ENCODE measurements around the gene XIAP. TPM values are rescaled to one million over a fixed set of nuclear protein-coding genes. Genes with fewer than 3 reads are reported as not detected.
"Not testable (repeated sequence)": the region's sequence is repeated elsewhere in the genome, so short reads cannot be mapped to it uniquely, and the experiment has no call there.

Gene XIAP
- total RNA-seq, 1 donor from 2014 or later: 24.9 TPM

DNA sequence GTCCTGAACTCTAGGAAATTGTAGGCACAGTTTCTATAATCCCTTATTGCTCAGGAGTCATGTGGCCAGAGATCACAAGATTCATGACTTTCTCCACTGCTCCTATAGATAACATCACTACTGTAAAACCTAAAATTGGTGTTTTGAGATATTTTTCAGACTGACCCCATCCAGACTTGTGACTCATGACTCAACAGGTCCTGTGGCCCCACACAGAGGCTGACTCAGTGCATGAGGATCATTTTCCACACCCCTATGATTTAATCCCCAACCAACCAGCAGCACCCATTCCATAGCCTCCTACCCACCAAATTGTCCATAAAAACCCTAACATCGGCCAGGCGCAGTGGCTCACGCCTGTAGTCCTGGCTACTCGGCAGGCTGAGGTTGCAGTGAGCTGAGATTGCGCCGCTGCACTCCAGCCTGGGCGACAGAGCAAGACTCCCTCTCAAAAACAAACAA lies 13.2 kb upstream of the XIAP start:
- Histone ChIP-seq H3K36me3 (no peaks in the 10 kb centered on the region), H3K9me3 (replicated peaks) (no peaks in the 10 kb centered on the region), H3K4me3 (no peak overlapping the region), H3K27ac (replicated peaks) (no peak overlapping the region), H3K27me3 (ENCODE audit: low read depth) (no peaks in the 10 kb centered on the region), H3K4me1 (no peaks in the 10 kb centered on the region)
- TF ChIP-seq, protein P1, sequence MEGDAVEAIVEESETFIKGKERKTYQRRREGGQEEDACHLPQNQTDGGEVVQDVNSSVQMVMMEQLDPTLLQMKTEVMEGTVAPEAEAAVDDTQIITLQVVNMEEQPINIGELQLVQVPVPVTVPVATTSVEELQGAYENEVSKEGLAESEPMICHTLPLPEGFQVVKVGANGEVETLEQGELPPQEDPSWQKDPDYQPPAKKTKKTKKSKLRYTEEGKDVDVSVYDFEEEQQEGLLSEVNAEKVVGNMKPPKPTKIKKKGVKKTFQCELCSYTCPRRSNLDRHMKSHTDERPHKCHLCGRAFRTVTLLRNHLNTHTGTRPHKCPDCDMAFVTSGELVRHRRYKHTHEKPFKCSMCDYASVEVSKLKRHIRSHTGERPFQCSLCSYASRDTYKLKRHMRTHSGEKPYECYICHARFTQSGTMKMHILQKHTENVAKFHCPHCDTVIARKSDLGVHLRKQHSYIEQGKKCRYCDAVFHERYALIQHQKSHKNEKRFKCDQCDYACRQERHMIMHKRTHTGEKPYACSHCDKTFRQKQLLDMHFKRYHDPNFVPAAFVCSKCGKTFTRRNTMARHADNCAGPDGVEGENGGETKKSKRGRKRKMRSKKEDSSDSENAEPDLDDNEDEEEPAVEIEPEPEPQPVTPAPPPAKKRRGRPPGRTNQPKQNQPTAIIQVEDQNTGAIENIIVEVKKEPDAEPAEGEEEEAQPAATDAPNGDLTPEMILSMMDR (IDR thresholded peaks at IDR 0.05; ENCODE audit: borderline replicate concordance): no peak
- intact Hi-C loops (cut with micrococcal nuclease): no loop called here
- no peak for DNase-seq

DNA sequence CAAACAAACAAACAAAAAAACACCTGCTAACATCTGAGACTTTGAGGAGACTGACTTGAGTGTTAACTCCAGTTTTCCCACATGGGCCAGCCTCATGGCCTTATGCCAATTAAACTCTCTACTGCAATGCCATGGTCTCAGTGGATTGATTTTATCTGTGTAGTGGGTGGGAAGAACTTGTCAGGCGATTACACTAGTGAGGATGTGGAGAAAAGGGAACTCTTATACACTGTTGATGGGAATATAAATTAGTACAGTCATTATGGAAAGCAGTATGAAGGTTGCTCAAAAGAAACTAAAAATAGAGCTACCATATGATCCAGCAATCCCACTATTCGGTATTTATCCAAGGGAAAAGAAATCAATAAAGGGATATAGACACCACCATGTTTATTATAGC lies 12.8 kb upstream of the XIAP start:
- no peaks in the 10 kb centered on the region for H3K27me3 ChIP-seq (ENCODE audit: low read depth)
- no peak overlapping the region for H3K4me3 ChIP-seq
- no peaks in the 10 kb centered on the region for H3K4me1 ChIP-seq
- intact Hi-C loops (cut with micrococcal nuclease): no loop called here
- TF ChIP-seq, protein P1 (IDR thresholded peaks at IDR 0.05; ENCODE audit: borderline replicate concordance): no peak
- no peak for DNase-seq
- H3K27ac ChIP-seq (replicated peaks): no peak overlapping the region
- no peaks in the 10 kb centered on the region for H3K9me3 ChIP-seq (replicated peaks)
- H3K36me3 ChIP-seq: no peaks in the 10 kb centered on the region

DNA sequence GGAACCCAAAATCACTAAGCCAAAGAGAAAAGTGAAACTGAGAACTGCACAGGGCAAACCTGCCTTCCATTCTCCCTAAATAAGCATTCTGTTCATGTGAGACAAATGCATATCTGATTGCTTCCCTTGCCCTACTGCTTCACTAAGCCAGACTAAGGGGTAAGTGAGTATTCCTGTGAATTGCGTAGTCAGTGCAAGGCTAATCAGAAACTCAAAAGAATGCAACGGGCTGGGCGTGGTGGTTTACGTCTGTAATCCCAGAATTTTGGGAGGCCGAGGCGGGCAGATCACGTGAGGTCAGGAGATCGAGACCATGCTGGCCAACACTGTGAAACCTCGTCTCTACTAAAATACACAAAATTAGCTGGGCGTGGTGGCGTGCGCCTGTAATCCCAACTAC lies 10.8 kb upstream of the XIAP start:
- no peaks in the 10 kb centered on the region for H3K36me3 ChIP-seq
- no peak for DNase-seq
- no peaks in the 10 kb centered on the region for H3K4me1 ChIP-seq
- no peaks in the 10 kb centered on the region for H3K27me3 ChIP-seq (ENCODE audit: low read depth)
- H3K9me3 ChIP-seq (replicated peaks): no peaks in the 10 kb centered on the region
- no peak overlapping the region for H3K27ac ChIP-seq (replicated peaks)
- intact Hi-C loops (cut with micrococcal nuclease): no loop called here
- TF ChIP-seq, protein P1 (IDR thresholded peaks at IDR 0.05; ENCODE audit: borderline replicate concordance): no peak
- H3K4me3 ChIP-seq: no peak overlapping the region

DNA sequence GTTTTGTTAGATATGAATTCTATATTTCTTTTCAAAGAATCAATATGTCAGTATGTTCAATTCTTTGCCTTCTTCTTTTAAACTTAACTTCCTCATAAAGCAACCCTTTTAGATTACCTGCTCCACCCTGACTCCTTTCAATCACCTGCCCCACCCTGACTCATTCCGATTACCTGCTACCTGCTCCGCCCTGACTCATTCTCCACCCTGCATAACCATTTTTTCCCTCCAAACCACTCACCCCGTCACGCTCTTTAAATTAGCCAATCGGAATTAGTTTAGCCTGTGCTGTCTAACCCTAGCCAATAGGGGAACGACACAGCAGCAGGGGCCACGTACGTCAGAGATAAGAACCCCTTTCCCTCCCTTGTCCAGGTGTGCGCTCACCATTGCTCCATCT lies 9.9 kb upstream of the XIAP start:
- H3K4me3 ChIP-seq; H3K36me3 ChIP-seq; DNase-seq; H3K27ac ChIP-seq (replicated peaks); H3K4me1 ChIP-seq; H3K27me3 ChIP-seq (ENCODE audit: low read depth); H3K9me3 ChIP-seq (replicated peaks); intact Hi-C loops (cut with micrococcal nuclease): not testable (repeated sequence)

DNA sequence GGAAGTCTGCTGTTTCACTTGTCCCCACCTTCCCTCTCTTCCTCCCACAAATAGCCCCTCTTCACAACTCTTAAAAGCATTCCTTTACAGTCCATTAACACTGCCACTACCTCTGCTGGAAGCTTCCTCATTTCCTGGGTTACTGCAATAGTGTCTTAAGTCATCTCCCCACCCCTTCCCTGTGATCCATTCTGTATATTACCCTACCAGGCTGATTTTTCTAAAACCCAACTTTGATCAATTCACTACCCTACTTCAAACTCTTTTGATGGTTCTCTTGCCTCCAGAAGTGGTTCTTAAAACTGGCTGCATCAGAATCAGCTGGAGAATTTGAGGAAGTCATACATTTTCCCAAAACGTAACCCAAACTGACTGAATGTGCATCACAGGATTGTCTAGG lies 8.8 kb upstream of the XIAP start:
- intact Hi-C loops (cut with micrococcal nuclease): no loop called here
- DNase-seq: no peak
- Histone ChIP-seq H3K9me3 (replicated peaks) (no peaks in the 10 kb centered on the region), H3K27me3 (ENCODE audit: low read depth) (no peaks in the 10 kb centered on the region), H3K4me1 (no peaks in the 10 kb centered on the region), H3K4me3 (no peak overlapping the region), H3K36me3 (no peaks in the 10 kb centered on the region), H3K27ac (replicated peaks) (no peak overlapping the region)
- TF ChIP-seq, protein P1 (IDR thresholded peaks at IDR 0.05; ENCODE audit: borderline replicate concordance): no peak

DNA sequence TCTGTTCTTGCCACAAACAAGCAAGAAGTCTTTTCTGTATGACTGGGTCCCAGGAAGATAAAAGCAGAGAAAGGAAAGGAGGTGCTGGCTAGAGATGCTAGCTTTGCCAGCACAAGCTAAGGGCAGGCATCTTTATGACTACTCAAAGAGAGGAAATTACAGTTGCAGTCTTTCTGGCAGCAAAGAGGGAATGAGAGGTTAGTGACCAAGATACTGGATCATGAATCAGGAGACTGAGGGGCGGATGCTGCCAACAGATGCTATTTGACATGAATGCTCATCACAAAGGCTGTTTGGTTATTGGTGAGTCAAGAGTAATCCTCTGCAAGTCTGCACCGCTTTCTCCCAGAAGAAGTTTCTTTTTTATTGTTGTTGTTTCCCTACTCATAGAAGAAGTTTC lies 5.5 kb upstream of the XIAP start:
- intact Hi-C loops (cut with micrococcal nuclease): no loop called here
- no peaks in the 10 kb centered on the region for H3K36me3 ChIP-seq
- TF ChIP-seq, protein P1 (IDR thresholded peaks at IDR 0.05; ENCODE audit: borderline replicate concordance): no peak

More for the DNA sequence above, 5.5 kb upstream of the XIAP start:
- Histone ChIP-seq H3K27me3 (ENCODE audit: low read depth) (no peaks in the 10 kb centered on the region), H3K4me1 (no peaks in the 10 kb centered on the region), H3K27ac (replicated peaks) (no peak overlapping the region), H3K4me3 (no peak overlapping the region), H3K9me3 (replicated peaks) (no peaks in the 10 kb centered on the region)
- DNase-seq: no peak
